HS-27A (cell line): ENCODE data around the gene KIF18B.
A peak's percentile ranks its signal among the peaks of the same experiment; 100 is the strongest.
"Not testable (repeated sequence)": the region's sequence is repeated elsewhere in the genome, so short reads cannot be mapped to it uniquely, and the experiment has no call there.

Source experiments
- DNase-seq: peaks from one replicate; pipeline ENCODE4 v3.0.0-alpha.2; 2012; ENCODE audit warnings: low read depth, missing footprints

Gene KIF18B

GRCh38 chr17:44969144-44969780 lies 21.7 kb upstream of the KIF18B start:
- no peak for DNase-seq

- DNase-seq, result peak; percentile 23
Measured at GRCh38 chr17:44968225-44969143, 20.9 kb upstream of the KIF18B start, which contains the start of gene C1QL1. Gene C1QL1, minus strand, starts transcription at chr17:44968303. Its CDS starts 255 bp downstream, at chr17:44968048.

GRCh38 chr17:44967907-44968224 lies 20.3 kb upstream of the KIF18B start:
- DNase-seq, result no peak

- no peak for DNase-seq
Measured at GRCh38 chr17:44967026-44967906, 19.7 kb upstream of the KIF18B start.

GRCh38 chr17:44966348-44967025 lies 18.9 kb upstream of the KIF18B start:
- no peak for DNase-seq

GRCh38 chr17:44965481-44966234 lies 18.1 kb upstream of the KIF18B start:
- no peak for DNase-seq

- no peak for DNase-seq
Measured at GRCh38 chr17:44961921-44962350, 14.4 kb upstream of the KIF18B start.

- DNase-seq, result no peak
Measured at GRCh38 chr17:44960691-44961090, 13.1 kb upstream of the KIF18B start.

GRCh38 chr17:44959821-44960531 lies 12.4 kb upstream of the KIF18B start:
- no peak for DNase-seq

GRCh38 chr17:44956998-44957981 lies 9.7 kb upstream of the KIF18B start:
- DNase-seq, result no peak

- DNase-seq, result no peak
Measured at GRCh38 chr17:44955674-44956425, 8.3 kb upstream of the KIF18B start.

- DNase-seq, result no peak
Measured at GRCh38 chr17:44952946-44953475, 5.4 kb upstream of the KIF18B start.

- no peak for DNase-seq
Measured at GRCh38 chr17:44948315-44948795, 782 bp upstream of the KIF18B start.

- not testable (repeated sequence) for DNase-seq
Measured at GRCh38 chr17:44945652-44946051, 1.9 kb downstream of the KIF18B start.

GRCh38 chr17:44942456-44942855 lies 5.1 kb downstream of the KIF18B start:
- DNase-seq, result no peak

- no peak for DNase-seq
Measured at GRCh38 chr17:44941712-44942331, 5.8 kb downstream of the KIF18B start.

GRCh38 chr17:44940768-44941167 lies 6.8 kb downstream of the KIF18B start:
- no peak for DNase-seq
